SKM-1 (cell line): ENCODE data around the gene PCBD1.
"Not testable (repeated sequence)": the region's sequence is repeated elsewhere in the genome, so short reads cannot be mapped to it uniquely, and the experiment has no call there.

Experiments
- DNase-seq: peaks from one replicate; lab custom pipeline; 2025; ENCODE audit not compliant: unreplicated experiment; lab: John Stamatoyannopoulos, UW

PCBD1 gene

GRCh38 chr10:70866424-70866823 is 21.9 kb downstream of the PCBD1 start:
- DNase-seq: peak; percentile 22

- DNase-seq: no peak
These were observed 23.4 kb downstream of the PCBD1 start for GRCh38 chr10:70864935-70865334.

GRCh38 chr10:70863470-70864160 is 24.8 kb downstream of the PCBD1 start:
- DNase-seq: no peak

DNA sequence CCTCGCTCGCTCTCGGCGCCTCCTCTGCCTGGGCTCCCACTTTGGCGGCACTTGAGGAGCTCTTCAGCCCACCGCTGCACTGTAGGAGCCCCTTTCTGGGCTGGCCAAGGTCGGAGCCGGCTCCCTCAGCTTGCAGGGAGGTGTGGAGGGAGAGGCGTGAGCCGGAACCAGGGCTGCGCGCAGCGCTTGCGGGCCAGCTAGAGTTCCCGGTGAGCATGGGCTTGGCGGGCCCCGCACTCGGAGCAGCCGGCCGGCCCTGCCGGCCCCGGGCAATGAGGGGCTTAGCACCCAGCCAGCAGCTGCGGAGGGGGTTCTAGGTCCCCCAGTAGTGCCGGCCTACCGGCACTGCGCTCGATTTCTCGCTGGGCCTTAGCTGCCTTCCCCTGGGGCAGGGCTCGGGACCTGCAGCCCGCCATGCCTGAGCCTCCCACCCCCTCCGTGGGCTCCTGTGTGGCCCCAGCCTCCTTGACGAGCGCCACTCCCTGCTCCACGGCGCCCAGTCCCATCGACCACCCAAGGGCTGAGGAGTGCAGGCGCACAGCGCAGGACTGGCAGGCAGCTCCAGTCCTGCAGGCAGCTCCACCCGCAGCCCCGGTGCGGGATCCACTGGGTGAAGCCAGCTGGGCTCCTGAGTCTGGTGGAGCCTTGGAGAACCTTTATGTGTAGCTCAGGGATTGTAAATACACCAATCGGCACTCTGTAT is 26.7 kb downstream of the PCBD1 start:
- DNase-seq: not testable (repeated sequence)

- DNase-seq: no peak
These were observed 29.6 kb downstream of the PCBD1 start for GRCh38 chr10:70858759-70859158.

DNA sequence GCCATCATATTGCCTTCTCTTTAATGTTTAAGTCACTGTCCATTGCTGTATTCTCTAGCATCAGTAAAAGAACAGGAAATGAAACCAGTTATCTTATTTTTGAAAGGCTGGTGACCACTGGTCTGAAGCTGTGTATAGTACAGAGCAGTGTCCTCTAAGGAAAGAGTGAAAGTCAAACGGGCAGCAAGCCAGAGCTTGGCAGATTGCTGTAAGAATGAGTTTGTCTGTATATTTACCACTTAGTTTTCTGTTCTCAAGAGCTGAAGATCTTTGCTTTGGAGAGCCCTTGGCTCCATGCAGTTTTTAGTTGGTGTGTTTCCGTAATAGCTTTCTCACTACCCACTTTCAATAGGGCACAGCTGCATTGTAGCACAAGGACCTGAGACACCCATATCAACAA is 31.9 kb downstream of the PCBD1 start:
- DNase-seq: no peak

DNA sequence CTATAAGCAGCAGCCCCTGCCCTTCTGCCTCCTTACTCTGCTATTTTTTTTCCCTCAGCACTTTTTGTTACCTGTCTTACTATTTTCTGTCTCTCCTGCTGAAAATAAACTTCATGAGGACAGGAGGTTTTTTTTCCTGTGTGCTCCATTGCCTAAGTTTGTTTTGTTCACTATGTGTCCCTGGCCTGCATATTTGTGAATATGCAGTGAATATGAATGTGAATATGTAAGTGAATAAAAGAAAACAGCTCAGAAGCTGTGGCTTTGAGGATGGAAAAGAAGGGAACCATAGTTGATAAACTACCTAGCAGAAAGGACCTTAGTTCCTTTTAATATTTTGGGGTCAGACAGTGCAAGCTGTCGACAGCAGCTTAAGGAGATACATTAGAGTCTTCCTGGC is 34.9 kb downstream of the PCBD1 start:
- DNase-seq: no peak

DNA sequence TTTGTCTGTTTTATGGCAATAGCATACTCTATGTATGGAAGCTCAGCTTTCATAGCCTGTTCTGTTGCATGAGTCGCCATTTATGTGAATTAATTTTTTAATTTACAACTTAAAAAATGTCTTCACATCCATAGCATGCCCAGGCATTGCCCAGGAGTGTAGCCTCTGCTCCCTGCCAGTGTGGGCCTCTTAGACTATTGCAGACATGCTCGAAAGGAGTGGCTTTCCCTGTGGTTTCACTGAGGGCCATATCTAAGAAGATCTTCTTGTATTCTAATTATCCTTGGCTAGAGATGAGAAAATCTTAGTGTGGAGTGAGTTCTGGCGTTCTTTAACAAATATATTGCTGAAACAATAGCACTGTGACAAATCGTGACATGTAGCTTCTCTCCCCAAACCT is 35.3 kb downstream of the PCBD1 start:
- no peak for DNase-seq

DNA sequence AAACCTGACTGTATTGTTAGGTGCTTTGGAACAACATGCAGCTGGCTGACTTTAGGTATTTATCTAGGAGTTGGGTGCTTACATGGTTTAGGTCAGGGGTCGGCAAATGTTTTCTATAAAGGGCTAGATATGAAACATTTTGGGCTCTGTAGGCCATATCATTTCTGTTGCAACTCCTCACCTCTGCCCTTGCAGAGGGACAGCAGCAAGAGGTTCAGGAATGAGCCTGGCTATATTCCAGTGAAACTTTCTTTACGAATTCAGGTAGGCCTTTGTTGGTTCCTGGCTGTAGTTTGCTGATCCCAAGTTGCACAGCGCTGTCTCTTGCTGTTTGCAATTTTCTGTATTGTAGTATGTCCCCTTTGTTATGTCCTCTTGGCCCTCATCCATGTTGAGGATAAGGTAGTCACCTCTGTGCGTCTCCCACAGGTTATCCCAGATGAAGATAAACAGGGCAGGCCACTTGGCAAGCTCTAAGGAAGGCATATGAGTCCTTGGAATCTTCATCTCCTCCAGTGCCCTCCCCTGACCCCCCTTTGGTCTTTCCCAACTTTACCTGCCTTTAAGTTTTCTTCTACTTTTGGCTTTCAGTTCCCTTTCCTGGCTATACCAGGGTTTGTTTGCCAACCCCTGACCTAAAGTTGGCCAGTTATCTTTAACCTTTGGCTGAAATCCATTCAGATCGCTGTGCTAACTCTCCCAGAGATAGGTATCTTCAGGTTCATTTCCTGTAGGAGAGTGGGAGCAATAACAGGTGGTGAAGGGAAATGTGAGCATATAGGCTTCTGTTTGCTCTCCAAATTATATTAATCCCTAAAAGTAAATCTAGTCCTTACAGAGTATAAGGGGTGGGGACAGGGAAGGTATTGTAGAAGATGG is 36.5 kb downstream of the PCBD1 start:
- no peak for DNase-seq

DNA sequence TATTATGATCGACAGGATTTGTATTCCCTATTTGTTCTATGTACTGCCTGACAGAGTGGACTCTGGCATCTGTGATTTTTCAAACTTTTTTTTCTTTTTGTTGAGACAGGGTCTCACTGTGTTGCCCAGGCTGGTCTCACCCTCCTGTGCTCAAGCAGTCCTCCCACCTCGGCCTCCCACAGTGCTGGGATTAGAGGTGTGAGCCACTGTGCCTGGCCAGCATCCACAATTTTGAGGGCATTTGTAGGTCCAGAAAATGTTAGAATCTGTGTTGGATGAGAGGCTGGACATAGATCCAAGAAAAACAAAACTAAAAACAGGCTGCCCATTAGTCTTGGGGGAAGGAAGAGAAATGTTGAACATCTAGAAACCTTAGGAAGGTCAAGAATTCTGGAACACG is 38.3 kb downstream of the PCBD1 start:
- no peak for DNase-seq

DNA sequence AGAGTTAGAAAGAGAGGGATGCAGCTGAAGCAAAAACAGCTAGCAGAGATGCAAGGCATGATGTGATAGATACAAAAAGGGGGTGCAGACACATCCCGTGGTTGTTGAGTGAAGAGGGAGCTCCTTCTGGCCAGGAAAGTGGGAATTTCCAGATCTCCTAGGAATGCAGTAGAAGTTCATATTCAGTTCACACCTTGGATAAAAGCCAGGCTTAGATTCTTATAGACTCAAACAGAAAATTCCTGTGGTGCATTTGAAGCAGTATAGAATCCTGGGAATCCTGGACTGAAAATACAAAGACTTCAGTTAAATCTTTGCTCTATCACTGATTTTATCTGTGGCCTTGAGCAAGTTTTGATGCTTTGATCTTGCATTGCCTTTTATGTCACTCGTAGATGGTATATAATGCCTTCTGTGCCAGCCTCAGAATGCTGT is 38.8 kb downstream of the PCBD1 start:
- DNase-seq: no peak

DNA sequence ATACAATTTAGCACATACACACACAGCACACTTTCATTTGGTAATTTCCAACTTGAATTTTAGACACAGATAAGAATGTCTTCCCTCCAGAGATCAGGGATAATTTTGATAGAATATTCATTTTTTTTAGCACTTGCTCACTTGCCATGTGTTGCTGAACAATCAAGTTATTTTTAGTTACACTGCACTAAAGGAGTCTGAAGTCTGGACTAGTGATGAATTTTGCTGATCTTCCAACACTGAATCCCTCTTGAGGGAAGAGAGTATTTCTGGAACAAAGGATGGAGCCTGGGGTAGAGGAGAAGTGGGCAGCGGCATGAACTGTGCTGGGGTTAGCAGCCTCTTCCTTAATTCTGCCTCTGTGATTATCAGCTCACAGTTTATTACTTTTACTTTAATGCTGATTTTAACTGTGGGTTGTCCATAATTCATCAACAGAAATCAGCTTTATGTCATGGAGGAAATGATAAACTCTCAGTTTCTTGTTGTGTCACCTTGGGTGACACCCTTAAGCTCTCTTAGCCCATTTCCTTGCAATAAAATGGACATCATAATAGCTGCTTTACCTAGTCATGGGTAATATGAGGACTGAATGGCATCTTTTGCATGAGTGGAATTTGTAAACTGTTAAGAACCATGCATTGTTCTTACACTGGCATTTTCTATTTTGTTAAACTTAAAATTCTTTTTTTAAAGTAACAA is 40.6 kb downstream of the PCBD1 start:
- DNase-seq: no peak

- no peak for DNase-seq
These were observed 41.6 kb downstream of the PCBD1 start for GRCh38 chr10:70846795-70847194.

- no peak for DNase-seq
These were observed 42.5 kb downstream of the PCBD1 start for GRCh38 chr10:70845816-70846215.

GRCh38 chr10:70845256-70845655 is 43.1 kb downstream of the PCBD1 start:
- no peak for DNase-seq

DNA sequence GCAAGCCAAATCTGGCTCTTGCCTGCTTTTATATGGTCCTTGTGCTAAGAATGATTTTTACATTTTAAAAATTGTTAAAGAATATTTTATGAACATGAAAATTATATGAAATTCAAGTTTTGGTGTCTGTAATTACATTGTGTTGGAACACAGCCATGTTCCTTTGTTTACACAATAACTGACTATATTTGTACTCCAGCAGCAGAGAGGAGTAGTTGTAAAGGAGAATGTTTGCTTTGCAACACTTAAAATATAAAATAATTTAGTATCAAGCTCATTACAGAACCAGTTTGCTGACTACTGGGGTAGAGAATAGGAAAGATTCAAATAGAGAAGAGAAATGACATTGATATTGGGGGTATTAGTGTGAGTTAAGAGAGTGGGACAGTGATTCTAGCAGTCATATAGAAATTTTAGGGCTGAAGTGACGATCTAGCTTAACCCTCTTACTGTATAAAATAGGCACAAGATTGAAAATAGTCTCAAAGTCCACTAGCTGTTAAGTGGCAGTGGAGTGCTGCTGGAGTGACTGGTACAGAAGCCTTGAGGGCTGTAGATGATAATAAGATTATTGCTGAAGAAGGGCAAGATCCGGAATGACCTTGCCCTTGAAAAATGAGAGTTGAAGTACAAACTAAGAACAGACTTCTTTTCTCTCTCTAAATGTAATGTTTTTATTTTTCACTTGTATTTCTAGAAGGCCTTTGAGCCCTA is 44.4 kb downstream of the PCBD1 start:
- no peak for DNase-seq

- DNase-seq: no peak
These were observed 45.0 kb downstream of the PCBD1 start for GRCh38 chr10:70843333-70843732.

DNA sequence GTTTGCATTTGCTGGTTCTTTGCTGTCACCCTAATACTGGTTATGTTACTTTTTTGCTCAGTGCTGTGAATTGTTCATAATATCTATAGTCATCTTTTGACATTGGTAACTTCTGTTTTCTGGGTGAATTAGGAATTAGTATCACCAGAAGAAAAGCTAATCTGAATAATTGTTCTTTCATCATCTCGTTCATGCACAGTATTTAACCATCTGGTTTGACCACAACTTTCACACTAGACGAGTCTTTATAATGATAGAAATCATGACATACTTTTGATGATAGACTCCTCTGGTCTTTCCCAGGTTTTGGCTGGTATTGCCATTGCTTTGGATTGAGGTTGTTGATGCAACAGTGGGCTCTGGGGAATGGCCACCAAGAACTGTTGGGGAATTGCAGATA is 47.5 kb downstream of the PCBD1 start:
- DNase-seq: no peak

GRCh38 chr10:70838270-70838805 is 50.0 kb downstream of the PCBD1 start:
- DNase-seq: no peak

- DNase-seq: no peak
These were observed 50.7 kb downstream of the PCBD1 start for GRCh38 chr10:70837660-70838059.
